HG02884 (cell line): ENCODE measurements around the gene ZFAND4.
"Not testable (repeated sequence)": the region's sequence is repeated elsewhere in the genome, so short reads cannot be mapped to it uniquely, and the experiment has no call there.

ENCODE experiments used
- ATAC-seq: cut with Tn5 transposase; IDR thresholded peaks from one replicate; pipeline ENCODE4 v1.9.1; 2021; ENCODE audit warnings: mild to moderate bottlenecking, moderate library complexity; ENCODE audit not compliant: unreplicated experiment

Gene ZFAND4

DNA sequence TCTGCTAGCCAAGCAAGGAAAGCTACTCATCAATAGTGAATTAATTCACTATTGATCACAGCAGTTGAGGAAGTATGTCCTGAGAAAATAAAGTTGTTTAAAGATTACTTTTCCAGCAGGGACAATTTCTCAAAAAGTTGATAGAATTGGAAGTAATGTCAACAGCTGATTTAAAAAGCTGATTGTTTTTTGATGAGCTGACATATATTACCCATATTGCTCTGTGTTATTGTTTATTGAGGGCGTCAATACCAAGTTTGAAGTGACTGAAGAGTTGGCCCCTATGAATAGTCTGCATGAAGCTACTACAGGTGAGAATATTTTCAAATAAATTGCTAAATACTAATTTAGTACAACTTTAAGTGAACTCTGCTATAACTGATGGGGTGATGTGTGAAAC is 28.0 kb downstream of the ZFAND4 start:
- no peak for ATAC-seq

DNA sequence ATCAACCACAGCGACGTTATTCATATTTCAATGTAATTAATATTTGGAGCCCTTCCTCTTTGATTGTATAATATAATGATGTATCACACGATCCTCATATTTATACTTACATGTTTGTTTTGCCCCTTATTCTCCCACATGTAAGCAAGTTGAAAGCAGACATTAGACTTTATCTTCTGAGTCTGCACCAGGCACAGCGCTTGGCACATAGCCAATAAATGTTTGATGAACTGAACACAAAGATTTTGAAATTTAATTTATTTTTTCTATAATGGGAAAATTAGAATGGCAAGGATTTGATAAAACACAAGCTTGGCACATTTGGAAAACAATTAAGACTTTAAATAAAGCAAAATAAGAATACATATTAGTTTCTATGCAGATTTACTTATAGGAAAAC is 31.6 kb downstream of the ZFAND4 start:
- ATAC-seq = no peak

GRCh38 chr10:45640049-45640448 is 32.5 kb downstream of the ZFAND4 start:
- ATAC-seq = no peak

- no peak for ATAC-seq
These were observed 45.0 kb downstream of the ZFAND4 start for GRCh38 chr10:45627412-45628048.

DNA sequence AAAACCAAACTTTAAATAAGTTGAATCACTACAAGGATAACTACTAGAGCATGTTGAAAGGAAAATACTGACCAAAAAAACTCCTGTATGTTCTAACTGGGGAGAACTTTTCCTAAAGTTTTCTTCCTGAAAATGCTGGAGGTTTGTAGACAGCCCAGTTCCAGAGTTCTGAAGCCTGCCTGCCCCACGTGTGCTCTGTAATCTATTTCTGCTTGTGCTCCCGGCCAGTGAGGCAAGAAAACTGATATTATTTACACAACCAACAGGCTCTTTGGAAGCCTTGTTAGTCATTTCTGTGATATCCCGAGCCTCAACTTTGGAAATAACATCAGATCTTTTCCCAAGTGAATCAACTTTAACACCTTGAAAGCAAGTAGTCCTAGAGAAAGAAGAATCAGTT is 46.7 kb downstream of the ZFAND4 start:
- ATAC-seq = no peak

DNA sequence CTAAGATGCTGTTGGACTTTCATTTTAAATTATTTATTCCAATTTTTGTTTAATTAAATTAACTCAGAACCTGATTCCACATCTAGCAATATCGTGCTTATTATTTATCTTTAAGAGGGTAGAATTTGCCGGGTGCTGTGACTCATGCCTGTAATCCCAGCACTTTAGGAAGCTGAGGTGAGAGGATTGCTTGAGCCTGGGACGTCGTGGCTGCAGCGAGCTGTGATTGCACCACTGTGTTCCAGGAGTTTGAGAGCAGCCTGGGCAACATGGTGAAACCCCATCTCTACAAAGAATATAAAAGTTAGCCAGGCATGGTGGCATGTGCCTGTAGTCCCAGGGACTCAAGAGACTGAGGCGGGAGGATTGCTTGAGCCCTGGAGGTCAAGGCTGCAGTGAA is 47.8 kb downstream of the ZFAND4 start:
- no peak for ATAC-seq

GRCh38 chr10:45614869-45615268 is 57.7 kb downstream of the ZFAND4 start:
- no peak for ATAC-seq

GRCh38 chr10:45612741-45613140 is 59.8 kb downstream of the ZFAND4 start:
- no peak for ATAC-seq

DNA sequence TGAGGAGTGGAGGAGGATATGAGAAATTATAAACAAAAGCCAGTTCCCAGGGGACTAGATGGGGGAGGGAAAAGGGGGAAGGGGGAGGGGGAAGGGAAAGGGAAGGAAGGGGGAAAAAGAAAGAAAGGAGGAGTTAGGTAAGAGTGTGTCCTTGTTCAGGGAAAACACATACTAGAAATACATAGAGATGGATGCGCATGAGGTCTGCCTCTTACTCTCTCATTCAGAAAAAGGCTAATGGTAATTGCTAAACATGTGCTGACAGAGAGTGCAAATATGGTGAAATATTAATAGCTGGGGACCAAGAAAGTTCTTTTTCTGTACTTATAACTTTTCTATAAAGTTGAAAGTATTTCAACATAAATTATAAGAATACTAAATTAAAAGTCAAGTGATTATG is 64.5 kb downstream of the ZFAND4 start:
- ATAC-seq = no peak

DNA sequence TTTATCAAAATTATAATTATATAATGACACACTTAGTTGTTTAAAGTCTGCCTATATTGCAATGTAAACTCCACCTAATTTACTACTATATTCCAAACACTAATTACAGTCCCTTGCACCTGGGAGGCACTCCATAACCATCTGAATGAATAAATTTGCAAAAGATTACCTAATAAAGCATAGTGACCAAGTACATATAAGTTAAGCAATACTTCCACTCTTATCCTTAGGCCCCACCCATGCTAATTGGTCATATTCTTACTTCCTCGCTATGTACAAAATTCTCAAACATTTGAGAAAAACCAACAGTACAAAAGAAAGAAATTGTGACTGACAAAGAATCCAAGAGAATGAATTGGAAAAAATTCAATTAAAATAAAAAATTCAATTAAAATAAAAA is 65.3 kb downstream of the ZFAND4 start:
- no peak for ATAC-seq

GRCh38 chr10:45602836-45603235 is 69.7 kb downstream of the ZFAND4 start:
- no peak for ATAC-seq

GRCh38 chr10:45602082-45602730 is 70.4 kb downstream of the ZFAND4 start:
- no peak for ATAC-seq

DNA sequence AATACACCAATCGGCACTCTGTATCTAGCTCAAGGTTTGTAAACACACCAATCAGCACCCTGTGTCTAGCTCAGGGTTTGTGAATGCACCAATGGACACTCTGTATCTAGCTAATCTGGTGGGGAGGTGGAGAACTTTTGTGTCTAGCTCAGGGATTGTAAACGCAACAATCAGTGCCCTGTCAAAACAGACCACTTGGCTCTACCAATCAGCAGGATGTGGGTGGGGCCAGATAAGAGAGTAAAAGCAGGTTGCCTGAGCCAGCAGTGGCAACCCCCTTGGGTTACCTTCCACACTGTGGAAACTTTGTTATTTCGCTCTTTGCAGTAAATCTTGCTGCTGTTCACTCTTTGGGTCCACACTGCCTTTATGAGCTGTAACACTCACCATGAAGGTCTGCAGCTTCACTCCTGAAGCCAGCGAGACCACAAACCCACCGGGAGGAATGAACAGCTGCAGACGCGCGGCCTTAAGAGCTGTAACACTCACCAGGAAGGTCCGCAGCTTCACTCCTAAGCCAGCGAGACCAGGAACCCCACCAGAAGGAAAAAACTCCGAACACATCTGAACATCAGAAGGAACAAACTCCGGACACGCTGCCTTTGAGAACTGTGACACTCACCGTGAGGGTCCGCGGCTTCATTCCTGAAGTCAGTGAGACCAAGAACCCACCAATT is 71.2 kb downstream of the ZFAND4 start:
- not testable (repeated sequence) for ATAC-seq

- not testable (repeated sequence) for ATAC-seq
These were observed 72.0 kb downstream of the ZFAND4 start for GRCh38 chr10:45600337-45601253.

GRCh38 chr10:45599646-45600045 is 72.9 kb downstream of the ZFAND4 start:
- ATAC-seq = no peak

GRCh38 chr10:45599021-45599603 is 73.5 kb downstream of the ZFAND4 start:
- no peak for ATAC-seq

DNA sequence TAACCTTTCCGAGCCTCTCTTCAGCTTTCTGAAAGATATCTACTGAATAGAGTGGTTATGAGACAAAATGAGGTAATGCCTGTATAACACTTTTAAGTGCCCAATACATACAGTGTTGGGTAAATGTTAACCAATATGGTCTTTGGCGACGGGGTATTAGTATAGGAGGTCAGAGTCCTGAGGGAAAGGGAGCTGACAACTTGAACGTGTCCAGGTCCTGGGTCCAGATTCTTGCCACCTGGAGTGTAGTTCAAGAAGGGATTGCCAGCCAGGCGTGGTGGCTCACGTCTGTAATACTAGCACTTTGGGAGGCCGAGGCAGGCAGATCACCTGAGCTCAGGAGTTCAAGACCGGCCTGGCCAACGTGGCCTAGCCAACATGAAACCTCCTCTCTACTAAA is 76.0 kb downstream of the ZFAND4 start:
- no peak for ATAC-seq

- peak; percentile 92 for ATAC-seq
These were observed 78.1 kb downstream of the ZFAND4 start for GRCh38 chr10:45594276-45595157.

DNA sequence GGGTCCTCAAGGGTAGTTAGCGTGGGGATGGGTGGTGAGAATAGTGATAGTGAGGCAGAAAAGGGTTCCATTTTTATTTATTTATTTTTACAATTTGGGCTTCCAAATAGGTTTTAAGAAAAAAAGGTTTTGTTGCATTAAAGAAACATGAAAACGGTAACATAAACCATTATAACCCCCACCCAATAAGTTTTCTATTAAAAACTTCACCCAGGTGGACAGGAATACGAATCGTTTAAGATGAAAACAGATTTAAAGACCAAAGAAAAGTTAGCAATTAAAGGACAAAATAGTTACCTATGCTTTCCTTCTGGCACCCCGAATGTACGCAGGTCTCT is 78.7 kb downstream of the ZFAND4 start:
- no peak for ATAC-seq

DNA sequence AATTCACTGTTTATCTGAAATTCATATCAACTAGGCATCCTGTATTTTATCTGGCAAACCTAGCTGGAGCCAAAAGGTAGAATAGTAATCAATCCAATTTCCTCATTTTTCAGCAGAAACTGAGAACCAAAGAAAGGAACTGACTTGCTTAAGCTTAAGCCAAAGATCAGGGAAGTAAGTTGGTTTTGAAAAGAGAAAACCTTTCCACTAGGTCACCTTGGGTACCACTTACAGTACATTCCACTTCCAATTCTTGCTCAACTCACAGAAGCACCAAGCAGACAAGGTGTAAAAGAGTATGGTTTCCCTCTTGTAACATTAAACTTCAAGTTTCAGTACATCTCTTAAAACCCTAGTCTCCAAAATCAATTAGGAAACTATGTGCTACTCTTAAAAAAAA is 79.6 kb downstream of the ZFAND4 start:
- no peak for ATAC-seq
